ENCODE measurements around the gene EBNA1BP2. TPM values are rescaled to one million over a fixed set of nuclear protein-coding genes. Genes with fewer than 3 reads are reported as not detected.
"Not testable (repeated sequence)": the region's sequence is repeated elsewhere in the genome, so short reads cannot be mapped to it uniquely, and the experiment has no call there.

Gene EBNA1BP2
- total RNA-seq, 1 donor, result 91.5 TPM

DNA sequence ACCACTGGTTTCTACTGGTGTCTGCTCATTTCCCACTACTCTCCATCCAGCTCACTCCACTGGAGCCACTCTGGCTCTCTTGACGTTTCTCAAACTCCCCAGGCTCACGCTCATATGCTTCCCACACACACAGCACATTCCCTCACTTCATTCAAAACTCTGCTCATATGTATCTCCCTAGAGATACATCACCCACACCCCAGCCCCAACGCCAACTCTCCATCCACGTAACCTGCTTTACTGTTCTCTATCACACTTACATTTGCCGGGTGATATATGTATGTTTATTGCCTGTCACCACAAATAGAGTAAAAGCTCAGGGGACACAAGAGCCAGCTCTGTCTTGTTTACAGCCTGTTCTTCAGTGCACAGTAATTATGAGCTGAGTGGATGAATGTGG, 22.2 kb downstream of the EBNA1BP2 start:
- TF ChIP-seq, protein P1, sequence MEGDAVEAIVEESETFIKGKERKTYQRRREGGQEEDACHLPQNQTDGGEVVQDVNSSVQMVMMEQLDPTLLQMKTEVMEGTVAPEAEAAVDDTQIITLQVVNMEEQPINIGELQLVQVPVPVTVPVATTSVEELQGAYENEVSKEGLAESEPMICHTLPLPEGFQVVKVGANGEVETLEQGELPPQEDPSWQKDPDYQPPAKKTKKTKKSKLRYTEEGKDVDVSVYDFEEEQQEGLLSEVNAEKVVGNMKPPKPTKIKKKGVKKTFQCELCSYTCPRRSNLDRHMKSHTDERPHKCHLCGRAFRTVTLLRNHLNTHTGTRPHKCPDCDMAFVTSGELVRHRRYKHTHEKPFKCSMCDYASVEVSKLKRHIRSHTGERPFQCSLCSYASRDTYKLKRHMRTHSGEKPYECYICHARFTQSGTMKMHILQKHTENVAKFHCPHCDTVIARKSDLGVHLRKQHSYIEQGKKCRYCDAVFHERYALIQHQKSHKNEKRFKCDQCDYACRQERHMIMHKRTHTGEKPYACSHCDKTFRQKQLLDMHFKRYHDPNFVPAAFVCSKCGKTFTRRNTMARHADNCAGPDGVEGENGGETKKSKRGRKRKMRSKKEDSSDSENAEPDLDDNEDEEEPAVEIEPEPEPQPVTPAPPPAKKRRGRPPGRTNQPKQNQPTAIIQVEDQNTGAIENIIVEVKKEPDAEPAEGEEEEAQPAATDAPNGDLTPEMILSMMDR (IDR thresholded peaks at IDR 0.05; ENCODE audit: insufficient read depth, low read depth, low read length), result no peak
- no peak for DNase-seq (ENCODE audit: low read depth)
- H3K4me3 ChIP-seq (ENCODE audit: low read depth, low read length), result no peak overlapping the region

DNA sequence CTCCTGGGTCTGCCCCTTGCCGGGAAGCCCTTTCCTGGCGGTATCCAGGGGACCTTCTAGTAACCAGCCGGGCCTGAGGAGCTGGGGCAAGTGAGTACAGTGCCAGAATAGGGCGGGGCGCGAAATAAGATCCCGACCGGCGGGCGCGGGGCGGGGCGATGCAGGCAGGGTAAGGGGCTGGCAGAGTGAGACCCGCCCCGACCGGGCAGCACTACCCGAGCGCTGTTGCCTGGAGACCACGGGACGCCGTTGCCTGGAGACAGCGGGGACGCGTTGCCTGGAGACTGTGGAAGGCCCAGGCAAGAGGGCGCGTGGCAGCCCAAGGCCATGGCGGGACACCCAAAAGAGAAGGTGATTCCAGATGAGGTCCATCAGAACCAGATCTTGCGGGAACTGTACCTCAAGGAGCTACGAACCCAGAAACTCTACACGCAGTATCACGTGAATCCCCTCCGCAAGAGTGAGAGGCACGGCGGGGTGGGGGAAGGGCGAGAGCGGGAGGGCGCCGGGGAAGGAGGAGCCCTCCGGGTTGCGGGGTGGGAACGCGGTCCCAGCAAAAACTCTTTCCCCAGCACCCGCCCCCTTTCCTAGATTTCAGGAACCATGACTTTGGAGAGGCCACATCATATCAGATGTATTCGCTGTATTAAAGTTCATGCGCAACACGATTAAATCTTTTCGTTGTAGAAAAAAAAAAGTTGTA, 24.3 kb downstream of the EBNA1BP2 start:
- DNase-seq (ENCODE audit: low read depth), result peak; percentile 79
- TF ChIP-seq, protein P1 (IDR thresholded peaks at IDR 0.05; ENCODE audit: insufficient read depth, low read depth, low read length), result no peak
- peak overlapping the region; percentile 56 for H3K4me3 ChIP-seq (ENCODE audit: low read depth, low read length)

DNA sequence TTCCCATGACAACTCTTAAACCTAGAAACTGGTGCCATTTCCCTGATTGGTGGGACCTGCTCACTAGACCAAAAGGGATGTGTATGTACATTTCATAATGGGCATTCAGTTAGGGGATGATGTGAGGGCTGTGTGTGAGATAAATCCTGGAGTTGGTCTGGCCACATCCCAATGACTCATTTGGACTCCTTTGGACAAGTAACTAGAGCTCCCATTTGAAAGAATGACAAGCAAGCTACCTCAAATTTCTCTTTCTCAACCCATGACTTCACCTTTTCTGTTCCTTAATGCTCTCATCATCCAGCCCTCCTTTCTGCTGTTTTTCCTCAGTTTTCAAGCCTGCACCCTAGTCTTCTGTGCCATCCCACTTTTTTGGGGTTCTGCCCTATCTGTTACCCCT, 27.9 kb downstream of the EBNA1BP2 start:
- DNase-seq (ENCODE audit: low read depth), result no peak
- no peak overlapping the region for H3K4me3 ChIP-seq (ENCODE audit: low read depth, low read length)
- TF ChIP-seq, protein P1 (IDR thresholded peaks at IDR 0.05; ENCODE audit: insufficient read depth, low read depth, low read length), result no peak

DNA sequence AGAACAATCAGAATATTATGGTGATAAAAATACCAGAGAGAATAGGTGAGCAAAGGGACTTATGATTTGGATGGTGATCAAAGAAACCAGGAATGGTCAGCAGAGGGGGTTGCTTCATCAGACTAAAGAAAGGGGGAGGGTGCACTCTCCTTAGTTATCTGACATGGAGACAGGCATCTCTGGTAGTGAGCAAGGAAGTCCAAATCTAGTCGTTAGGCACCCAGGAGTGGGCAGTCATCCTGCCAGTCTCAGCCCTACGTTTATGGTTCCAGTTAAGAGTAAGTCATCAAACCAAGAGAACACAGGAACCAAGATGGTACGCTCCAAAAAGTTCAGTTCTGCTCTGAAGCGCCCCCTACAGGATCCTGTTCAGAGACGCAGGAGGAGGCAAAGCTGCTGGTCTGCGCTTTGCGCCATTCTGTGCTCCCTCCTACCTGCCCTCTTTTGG, 28.6 kb downstream of the EBNA1BP2 start:
- no peak for DNase-seq (ENCODE audit: low read depth)
- TF ChIP-seq, protein P1 (IDR thresholded peaks at IDR 0.05; ENCODE audit: insufficient read depth, low read depth, low read length), result peak; percentile 37
- no peak overlapping the region for H3K4me3 ChIP-seq (ENCODE audit: low read depth, low read length)

DNA sequence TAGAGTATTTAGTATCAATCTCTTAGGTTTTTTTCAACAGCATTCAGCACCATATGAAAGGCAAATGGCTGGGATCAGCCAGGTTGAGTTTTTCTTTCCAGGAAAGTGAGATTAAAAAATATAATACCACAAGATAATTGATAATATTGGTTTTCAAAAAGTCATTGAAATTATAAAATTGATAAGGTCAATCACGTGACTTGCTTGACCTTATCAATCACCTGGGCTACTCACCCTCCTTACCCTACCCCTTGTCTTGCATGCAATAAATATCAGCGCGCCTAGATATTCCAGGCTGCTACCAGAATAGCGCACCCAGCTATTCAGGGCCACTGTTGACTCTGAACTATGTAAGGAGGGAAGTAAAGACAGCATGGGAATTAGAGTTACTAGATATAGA, 31.5 kb downstream of the EBNA1BP2 start:
- H3K4me3 ChIP-seq (ENCODE audit: low read depth, low read length), result no peak overlapping the region
- DNase-seq (ENCODE audit: low read depth), result no peak
- TF ChIP-seq, protein P1 (IDR thresholded peaks at IDR 0.05; ENCODE audit: insufficient read depth, low read depth, low read length), result no peak

DNA sequence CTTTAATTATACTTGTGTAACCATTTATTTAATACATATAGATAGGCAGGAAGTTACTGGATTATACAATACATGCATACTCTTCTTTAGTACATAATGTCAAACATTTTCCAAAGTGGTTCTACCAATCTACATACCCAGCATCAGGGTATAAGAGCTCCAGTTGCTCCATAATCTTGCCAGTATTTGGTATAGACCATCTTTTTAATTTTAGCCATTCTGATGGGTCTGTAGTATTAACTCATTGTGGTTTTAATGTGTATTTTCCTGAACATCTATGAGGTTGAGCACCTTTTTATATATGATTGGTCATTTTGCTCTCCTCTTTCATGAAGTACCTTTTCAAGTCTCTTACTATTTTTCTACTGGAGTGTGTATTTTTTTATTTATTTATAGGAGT, 32.1 kb downstream of the EBNA1BP2 start:
- TF ChIP-seq, protein P1 (IDR thresholded peaks at IDR 0.05; ENCODE audit: insufficient read depth, low read depth, low read length), result no peak
- H3K4me3 ChIP-seq (ENCODE audit: low read depth, low read length), result no peak overlapping the region
- DNase-seq (ENCODE audit: low read depth), result no peak

DNA sequence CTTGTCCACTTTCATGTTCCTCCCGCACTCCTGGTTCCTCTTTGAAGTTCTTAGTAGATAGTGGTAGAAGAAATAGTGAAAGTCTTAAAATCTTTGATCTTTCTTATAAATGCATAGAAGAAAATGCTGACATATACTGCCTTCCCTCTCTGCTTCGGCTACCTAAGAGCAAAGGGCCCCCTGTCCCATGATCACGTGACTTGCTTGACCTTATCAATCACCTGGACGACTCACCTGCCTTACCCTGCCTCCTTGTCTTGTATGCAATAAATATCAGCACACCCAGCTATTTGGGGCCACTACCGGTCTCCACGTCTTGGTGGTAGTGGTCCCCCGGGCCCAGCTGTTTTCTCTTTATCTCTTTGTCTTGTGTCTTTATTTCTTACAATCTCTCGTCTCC, 32.8 kb downstream of the EBNA1BP2 start:
- H3K4me3 ChIP-seq (ENCODE audit: low read depth, low read length); DNase-seq (ENCODE audit: low read depth): not testable (repeated sequence)

Measured in fibroblast of villous mesenchyme (primary cell).